ENCODE results near the gene DLG2. TPM values are rescaled to one million over a fixed set of nuclear protein-coding genes. Genes with fewer than 3 reads are reported as not detected.
"Not testable (repeated sequence)": the region's sequence is repeated elsewhere in the genome, so short reads cannot be mapped to it uniquely, and the experiment has no call there.

Gene DLG2
- total RNA-seq, 1 donor from 2014 or later = 4.7 TPM

DNA sequence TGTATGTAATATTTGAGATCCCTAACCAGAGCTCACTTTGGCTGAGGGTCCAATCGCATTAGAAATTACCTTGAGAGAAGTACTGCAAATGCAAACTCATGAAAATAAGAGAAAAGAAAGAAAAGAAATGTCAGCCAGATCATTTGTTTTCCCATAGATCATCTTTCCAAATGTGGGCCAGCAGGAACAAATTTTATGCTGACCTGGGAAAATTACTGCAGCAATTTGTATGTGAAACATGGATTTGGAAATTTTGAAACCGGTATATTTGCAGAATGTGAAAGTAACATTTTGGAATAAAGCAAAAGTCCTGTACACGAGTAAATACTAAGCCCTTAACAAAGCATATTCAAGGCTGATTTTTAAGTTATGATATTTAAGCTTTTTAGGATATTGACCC, 1282.1 kb downstream of the DLG2 start:
- no peak for ATAC-seq
- no peak for DNase-seq (ENCODE audit: low spot score)

DNA sequence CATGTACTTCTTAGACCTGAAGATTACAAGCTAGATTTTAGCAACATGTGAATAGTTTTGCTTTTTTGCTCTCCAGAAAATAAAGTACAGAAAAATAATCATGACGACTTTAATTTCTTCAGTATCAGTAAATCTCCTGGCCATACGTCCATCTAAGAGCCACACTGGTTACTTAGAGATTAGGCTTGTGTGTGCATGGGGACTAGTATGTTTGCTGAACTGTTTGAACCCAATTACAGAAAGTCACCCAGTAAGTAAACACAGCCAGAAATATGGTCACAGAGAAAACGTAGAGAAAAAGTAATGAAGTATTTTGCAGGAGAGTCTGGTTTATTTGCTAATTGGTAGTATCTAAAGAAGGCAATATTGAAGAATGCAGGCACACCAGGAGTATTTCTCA, 1287.3 kb downstream of the DLG2 start:
- no peak for ATAC-seq

DNA sequence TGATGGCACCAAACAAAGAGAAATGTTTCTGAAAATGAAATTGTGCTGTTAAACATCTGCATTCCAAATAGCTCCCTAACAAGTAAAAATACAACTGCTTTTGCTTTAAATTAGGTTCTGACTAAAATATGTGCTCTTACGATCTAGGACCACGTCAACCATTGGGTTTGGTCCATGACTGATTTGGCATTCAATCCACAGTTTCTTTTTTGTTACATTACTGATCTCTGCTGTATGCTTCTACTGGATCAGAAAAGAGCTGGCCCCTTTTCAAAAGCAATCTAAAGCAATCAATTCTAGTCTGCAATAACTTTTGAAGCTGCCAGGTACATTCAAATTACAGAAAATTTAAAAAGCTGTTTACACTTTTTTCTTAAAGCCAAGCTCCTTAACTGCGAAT, 1293.9 kb downstream of the DLG2 start:
- no peak for ATAC-seq
- DNase-seq (ENCODE audit: low spot score) = no peak

More for the DNA sequence above, 1287.3 kb downstream of the DLG2 start:
- no peak for DNase-seq (ENCODE audit: low spot score)

DNA sequence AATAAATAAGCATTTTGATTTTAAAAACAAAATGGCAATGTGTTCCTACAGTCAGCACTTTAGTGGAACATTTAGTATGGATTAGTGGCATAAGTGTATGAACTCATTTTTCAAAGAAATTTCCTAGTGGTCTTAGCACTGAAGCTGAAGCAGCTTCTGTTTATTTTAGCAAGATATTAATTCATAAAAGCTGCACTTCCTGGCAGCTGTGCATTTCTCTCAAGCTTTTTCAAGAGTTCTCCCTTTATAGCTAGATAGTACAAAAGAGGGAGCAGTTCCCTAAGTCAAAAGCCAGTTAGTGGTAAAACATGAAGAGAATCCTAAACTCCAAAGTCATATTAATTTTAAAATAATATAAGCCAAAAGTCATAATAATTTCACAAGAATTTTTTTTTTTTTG, 1304.9 kb downstream of the DLG2 start:
- no peak for DNase-seq (ENCODE audit: low spot score)
- no peak for ATAC-seq

DNA sequence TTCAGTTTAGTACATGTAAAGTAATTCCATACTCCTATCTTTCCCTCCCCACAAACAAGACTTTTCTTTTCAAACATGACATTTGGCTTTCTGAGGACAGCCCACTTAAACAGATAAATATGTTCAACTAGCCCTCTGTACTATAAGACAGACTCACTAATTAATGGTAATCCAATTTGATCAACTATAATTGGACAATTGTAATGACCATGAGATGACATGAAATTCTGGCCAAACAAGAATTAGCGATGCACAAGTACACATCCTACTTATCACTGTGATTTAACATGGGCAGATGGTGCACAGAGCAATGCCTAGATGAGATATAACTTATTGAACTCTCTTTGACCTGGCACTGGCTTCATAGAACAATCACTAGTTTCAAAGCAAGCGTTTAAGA, 1307.3 kb downstream of the DLG2 start:
- no peak for DNase-seq (ENCODE audit: low spot score)
- no peak for ATAC-seq

DNA sequence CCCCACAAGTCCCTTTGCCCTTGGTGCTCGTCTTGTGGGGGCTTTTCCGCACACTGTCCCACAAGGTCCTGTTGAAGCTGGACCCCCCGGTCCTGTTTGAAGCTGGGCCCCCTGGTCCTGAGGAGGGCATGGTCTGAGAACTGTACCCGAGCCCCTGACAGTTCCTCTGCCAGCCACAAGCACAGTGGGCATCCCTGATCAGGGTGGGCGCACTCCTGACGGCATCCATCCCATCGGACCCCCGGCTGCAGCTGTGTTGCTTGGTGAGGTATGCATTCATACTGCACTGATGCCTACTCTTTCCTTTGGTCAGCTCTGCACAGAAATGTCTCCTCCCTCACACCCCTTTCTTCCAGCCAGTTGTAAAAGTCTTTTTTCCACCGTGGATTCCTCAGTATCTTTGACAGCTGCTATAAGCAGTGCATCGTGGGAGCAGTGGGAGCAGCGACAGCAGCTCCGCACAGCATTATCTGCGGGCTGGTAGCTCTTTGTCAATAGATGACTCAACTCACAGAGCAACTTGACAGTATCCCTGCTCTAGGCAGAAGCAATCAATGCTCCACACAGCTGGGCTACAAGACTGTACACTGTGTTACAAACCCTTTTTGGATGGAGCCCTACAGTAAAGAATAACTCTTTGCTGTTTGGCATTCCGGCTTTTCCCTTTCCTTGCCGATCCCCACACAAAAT, 1310.1 kb downstream of the DLG2 start:
- ATAC-seq = no peak
- no peak for DNase-seq (ENCODE audit: low spot score)

DNA sequence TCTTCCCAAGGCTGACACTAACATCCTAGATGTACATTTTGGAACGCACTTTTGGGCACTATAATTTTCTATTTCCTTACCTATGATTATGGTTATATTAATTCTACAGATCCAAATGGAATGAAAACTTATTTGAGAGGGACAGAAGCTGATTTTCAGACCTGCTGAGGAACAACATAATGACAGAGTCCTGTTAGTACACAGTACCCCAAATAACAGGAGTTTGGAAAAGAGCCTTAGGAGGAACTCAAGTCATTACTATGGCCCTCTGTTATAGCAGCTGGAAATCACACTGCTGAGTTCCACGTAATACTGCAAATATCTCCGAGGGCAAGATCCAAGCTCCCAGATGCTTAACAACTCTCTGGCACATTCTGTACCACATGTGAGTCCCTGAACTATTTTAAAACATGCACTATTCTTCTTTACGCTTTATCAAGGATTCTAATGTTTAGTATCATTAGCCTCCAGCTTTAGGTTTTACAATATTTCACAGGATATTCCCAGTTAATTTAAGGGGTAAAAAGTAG, 1313.2 kb downstream of the DLG2 start:
- DNase-seq (ENCODE audit: low spot score) (no peak), ATAC-seq (no peak)

DNA sequence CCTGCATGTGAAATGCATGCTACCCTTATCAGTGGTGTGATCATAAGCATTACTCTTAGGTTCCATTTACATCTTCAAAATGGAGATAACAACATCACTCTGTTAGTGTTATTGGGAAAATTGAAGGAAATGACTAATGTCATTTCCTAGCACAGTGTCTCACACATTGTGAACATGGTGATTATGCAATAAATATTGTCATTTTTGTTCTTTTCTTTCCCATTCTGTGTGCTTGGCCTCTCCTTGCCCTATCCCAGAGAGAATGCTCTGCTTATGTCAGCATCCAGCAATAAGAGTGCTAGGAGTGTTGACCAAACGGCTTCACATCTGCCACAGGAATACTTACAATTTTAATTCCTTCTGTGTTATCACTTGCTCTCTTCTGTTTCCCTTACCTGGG, 1316.9 kb downstream of the DLG2 start:
- ATAC-seq = no peak

DNA sequence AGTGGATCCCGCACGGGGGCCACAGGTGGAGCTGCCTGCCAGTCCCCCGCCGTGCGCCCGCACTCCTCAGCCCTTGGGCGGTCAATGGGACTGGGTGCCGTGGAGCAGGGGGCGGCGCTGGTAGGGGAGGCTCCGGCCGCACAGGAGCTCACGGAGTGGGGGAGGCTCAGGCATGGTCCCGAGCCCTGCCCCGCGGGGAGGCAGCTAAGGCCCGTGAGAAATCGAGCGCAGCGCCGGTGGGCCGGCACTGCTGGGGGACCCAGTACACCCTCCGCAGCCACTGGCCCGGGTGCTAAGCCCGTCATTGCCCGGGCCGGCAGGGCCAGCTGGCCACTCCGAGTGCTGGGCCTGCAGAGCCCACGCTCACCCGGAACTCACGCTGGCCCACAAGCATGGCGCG, 1318.7 kb downstream of the DLG2 start:
- not testable (repeated sequence) for ATAC-seq; DNase-seq (ENCODE audit: low spot score)

More for the DNA sequence above, 1316.9 kb downstream of the DLG2 start:
- DNase-seq (ENCODE audit: low spot score) = no peak

DNA sequence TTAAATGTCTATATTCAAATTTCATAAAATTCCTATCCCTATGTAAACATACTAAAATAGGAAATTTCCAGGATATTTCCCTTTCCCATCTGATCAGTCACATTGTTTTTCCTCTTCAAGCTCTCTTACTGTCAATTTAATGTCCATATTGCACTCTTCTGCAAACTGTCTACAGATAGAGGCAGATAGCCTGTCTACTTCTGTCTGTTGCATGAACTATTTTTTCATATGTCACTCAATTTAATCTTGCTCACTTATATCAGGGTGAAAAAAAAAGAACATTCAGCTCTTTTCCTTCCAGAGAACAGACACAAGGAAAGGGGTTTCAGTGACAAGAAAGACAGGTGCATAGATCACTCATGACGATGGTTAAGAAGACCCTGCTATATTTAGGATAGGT, 1327.1 kb downstream of the DLG2 start:
- DNase-seq (ENCODE audit: low spot score) (no peak), ATAC-seq (no peak)

DNA sequence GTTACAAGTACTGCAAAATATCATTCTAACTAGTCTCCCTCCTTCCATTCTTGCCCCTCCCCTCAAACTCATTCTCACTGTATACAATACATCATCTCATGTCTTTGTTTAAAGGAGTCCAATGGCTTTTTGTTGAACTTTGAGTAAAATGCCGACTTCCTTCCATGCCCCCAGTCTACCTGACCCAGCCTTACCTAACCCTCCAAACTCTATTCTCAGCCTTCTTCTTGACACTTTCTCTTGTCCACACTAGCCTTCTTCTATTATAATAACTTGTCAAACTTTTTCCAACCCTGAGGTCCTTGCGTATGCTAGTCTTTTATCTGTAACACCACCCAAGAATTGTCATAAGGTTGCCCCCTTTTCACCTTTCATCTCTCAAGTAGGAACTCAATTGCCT, 1329.6 kb downstream of the DLG2 start:
- ATAC-seq (no peak), DNase-seq (ENCODE audit: low spot score) (no peak)

DNA sequence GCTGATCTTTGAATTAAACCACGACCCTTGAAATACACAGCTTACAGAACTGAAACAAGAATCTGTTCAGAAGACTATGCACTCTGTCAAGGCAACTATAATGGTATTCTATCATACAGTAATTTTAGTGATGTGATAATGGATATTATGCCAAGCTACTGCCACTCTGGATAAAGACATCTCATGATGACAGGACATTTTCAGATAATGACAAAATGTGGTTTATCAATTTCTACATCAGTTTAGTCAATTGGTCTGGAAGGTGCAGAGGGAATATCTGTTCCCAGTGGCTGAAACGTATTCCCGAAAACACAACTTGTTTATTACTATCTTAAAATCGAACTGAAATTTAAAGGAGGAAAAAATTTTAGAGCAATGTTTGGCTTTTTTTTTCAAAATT, 1331.3 kb downstream of the DLG2 start:
- DNase-seq (ENCODE audit: low spot score) = no peak
- ATAC-seq = no peak

DNA sequence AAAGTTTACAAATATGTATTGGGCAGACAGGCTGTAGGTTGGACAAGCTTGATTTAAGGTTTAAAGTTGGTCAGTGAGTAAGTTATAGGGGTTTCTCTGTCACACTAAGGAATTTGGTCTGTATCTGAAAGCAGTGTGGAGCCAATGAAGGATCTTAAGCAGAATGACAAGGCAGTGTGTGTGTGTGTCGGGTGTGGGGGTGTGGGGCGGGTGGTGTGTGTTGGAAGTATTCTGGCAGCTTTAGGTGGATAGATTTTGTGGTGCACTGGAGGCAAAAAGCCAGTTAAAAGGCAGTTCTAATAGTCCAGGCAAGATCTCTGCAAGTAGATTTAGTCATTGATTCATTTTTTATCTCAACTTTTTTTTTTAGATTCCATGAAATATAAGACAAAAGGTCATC, 1334.2 kb downstream of the DLG2 start:
- ATAC-seq (no peak), DNase-seq (ENCODE audit: low spot score) (no peak)

DNA sequence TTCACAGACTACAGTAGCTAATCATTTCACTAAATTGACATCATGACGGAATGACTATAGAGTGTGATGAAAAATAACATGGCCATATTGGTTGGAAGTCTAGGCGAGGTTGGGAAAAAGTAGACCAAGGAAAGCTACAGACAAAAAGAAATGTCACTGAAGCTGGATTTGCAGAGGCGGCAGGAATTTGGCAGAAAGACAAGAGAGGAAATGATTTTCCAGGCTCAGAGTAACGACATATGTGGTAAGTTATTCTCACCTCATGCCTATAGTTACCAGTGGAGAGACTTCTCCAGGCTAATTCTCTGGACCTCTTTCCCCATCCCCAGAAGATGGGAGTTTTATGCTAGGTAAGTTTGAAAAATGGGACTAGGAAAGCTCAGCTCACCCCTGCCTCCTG, 1335.1 kb downstream of the DLG2 start:
- DNase-seq (ENCODE audit: low spot score) (no peak), ATAC-seq (no peak)

DNA sequence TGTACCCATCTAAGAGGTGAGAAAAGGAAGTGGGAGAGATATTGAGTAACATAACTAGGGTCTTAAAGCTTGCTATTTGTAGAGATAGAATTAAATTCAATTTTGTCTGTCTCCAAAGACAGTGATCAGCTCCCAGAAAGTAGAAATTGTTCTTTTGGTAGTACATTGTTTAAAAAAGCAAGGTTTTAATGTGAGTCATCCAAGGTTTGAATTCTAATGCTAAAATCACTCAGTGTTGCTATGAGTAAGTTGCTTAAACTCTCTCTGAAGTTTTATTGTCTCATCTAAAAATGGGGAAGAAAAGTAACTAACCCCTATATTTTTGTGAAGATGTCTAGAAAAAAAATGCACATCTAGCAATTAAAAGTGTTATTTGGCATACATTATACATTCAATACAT, 1336.5 kb downstream of the DLG2 start:
- ATAC-seq (no peak), DNase-seq (ENCODE audit: low spot score) (no peak)

DNA sequence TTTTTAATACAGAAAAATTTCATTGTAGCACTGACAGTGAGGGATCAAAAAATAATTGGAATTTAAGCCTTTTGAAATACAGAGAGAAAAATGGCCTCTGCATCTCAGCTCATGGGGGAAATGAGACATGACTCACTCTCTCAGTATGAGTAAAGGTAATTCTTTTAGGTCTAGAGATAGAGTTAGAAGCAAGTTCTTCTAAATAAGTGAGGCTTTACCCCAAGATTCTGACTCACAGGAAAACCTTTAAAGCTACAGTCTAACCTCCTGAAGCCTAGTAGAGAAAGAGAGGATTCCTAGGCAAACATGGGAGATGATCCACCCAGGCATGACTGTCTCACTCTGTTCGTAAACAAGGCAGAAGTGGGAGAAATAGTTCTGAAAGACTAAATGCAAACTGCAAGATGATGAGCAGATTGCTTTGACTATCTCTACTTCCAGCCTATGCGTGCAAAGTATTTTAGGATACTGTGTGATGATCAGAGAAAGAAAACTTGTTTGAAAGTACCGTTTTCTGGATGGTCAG, 1337.7 kb downstream of the DLG2 start:
- DNase-seq (ENCODE audit: low spot score) (no peak), ATAC-seq (no peak)

DNA sequence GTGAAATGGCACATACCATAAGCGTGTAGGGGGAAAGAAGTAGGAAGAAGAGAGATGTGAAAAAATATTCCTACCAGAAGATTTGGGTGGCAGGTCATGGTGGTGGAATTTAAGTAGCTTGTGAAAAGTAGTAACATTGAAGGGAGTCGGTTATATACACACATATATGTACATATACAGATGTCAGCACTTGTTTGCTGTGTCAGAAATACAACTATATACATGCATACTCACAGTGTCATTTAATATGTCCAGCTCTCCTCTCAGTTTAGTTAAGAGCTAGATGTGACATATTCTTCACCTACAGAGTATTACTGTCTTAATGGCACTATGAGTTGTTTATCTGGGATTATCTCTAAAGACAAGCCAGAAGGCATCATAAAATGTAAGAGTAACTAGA, 1353.6 kb downstream of the DLG2 start:
- DNase-seq (ENCODE audit: low spot score) (no peak), ATAC-seq (no peak)

DNA sequence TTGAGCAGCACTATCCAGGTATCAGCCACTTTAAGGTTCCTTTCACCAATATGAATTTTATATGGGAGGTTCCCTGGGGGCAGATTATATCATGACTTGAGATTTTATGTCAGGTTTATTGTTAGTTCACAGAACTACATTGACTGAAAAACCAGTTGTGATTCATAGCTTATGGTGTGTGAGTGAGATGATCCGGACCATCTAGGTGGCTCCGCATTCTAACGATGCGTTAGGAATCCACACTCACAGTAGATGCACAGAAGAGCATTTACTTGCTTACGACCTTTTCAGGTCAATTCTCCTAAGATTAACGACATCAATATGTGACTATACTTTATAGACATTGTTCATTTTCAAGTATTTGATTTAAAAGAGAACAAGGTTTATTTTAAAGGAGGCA, 1356.7 kb downstream of the DLG2 start:
- no peak for DNase-seq (ENCODE audit: low spot score)
- ATAC-seq = no peak

DNA sequence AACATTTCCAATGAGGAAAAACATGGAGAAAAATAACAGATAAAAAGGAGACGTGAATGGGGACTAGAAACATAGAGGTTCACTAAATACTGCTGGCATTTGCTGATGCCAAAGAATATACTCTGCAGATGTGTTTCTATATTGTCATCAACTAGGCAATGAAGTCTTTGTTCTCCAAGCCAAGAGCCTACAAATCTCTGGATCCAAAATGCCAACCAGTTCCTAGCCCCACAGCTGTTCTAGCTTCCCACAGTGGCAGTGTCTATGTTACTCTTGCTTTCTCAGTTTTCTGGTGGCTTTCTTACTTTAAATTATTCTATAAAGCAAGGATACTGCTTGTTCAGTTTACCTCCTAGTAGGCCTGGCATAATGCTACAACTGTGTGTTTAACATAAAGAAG, 1363.1 kb downstream of the DLG2 start:
- ATAC-seq = no peak
- no peak for DNase-seq (ENCODE audit: low spot score)

DNA sequence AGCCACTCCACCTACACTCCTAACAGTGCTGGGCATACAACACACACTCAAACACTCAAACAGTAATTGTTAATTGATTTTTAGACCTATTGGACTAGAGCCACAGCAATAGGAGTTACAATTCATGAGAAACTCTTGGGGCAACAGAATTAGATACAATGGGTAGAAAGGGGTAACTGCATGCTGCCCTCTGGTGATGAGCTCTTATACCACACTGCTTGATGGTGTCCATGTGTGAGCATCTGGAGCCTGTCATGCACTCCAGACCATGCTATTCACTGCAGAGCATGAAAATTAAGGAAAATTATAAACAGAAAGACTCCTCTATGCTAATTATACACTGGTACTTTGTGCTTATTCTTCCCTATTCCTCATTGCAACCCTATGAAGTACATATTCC, 1365.4 kb downstream of the DLG2 start:
- ATAC-seq (peak; percentile 100), DNase-seq (ENCODE audit: low spot score) (peak; percentile 60)

DNA sequence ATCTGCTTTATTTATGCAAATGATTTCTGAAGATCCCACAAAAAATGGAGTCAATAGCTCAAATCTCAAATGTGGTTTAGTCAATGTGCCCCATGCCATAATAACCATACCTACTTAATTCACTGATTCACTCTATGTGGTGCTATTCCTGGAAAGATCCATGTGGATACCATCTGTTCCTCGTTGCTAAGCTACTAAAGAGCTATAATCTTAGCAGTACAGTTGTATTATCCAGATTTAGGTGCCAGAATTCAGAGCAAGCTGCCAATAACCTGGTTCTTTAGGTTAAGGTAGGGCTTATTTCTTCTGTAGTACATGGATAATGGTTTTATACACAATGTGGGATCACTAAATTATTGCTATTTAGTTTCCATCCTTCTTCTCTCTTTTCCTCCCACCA, 1366.3 kb downstream of the DLG2 start:
- ATAC-seq = no peak
- DNase-seq (ENCODE audit: low spot score) = no peak

DNA sequence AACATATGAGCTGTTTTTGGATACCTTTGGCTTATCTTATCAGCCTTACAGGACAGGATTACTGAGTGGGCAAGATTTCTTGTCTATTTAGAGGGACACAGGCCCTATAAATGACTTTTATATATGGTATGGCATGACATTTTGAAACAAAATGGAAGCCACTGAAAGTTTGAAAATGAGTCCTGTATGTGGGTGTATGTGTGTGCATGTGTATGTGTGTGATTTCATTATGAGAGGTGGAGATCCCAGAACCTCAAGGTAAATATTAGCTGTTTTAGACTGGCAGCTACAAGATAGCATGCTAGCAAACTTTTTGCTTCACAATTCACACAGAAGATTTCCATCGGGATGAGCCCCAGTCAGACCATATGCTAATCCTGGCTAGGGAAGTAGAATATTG, 1370.5 kb downstream of the DLG2 start:
- peak; percentile 54 for ATAC-seq

DNA sequence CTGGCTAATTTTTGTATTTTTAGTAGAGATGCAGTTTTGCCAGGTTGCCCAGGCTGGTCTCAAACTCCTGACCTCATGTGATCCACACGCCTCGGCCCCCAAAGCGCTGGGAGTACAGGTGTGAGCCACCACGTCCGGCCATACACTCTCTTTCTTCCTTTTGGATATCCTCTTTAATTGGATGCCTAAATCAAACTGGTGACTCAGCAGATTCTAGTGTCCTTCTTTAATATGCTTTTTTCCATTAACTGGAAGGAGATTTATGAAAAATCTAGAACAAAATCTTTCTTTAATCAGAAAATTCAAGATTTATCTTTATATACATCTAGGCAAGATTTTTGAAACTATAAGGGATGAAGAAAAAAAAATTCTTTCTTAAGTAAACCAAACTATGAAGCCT, 1371.7 kb downstream of the DLG2 start:
- ATAC-seq (no peak), DNase-seq (ENCODE audit: low spot score) (no peak)

More for the DNA sequence above, 1370.5 kb downstream of the DLG2 start:
- DNase-seq (ENCODE audit: low spot score) = no peak

Measured in left lobe of liver (tissue), 2 donors.